ENCODE results near the gene EHBP1.
"Not testable (repeated sequence)": the region's sequence is repeated elsewhere in the genome, so short reads cannot be mapped to it uniquely, and the experiment has no call there.

Gene EHBP1

GRCh38 chr2:62999905-63000304 lies 294.4 kb downstream of the EHBP1 start:
- WGBS, result 100% methylated on average over 1 of the region's 1 CpG
- peaks cover 14% of the 10 kb centered on the region for H3K36me3 ChIP-seq (ENCODE audit: insufficient read depth, low read length)
- H3K27me3 ChIP-seq (ENCODE audit: insufficient read depth, low read length), result no peaks in the 10 kb centered on the region
- no peak overlapping the region for H3K4me3 ChIP-seq (ENCODE audit: low read length)
- no peaks in the 10 kb centered on the region for H3K9me3 ChIP-seq (ENCODE audit: insufficient read depth, low read depth, low read length)
- H3K4me1 ChIP-seq (ENCODE audit: insufficient read depth, low read length), result peaks cover 2% of the 10 kb centered on the region; the same call in 1 of the 2 replicates
- H3K27ac ChIP-seq (ENCODE audit: low read depth, low read length), result no peak overlapping the region
- no peak overlapping the region for H3K9ac ChIP-seq (ENCODE audit: low read depth, low read length)

- Histone ChIP-seq H3K9ac (ENCODE audit: low read depth, low read length) (no peak overlapping the region), H3K27ac (ENCODE audit: low read depth, low read length) (no peak overlapping the region), H3K4me3 (ENCODE audit: low read length) (no peak overlapping the region), H3K9me3 (ENCODE audit: insufficient read depth, low read depth, low read length) (no peaks in the 10 kb centered on the region), H3K36me3 (ENCODE audit: insufficient read depth, low read length) (peaks cover 14% of the 10 kb centered on the region), H3K4me1 (ENCODE audit: insufficient read depth, low read length) (peaks cover 2% of the 10 kb centered on the region), H3K27me3 (ENCODE audit: insufficient read depth, low read length) (no peaks in the 10 kb centered on the region)
- WGBS, result no CpG with 5 or more reads among the region's 1 CpG
Measured at GRCh38 chr2:63000801-63001200, 295.3 kb downstream of the EHBP1 start.

GRCh38 chr2:63001576-63001975 lies 296.1 kb downstream of the EHBP1 start:
- no peaks in the 10 kb centered on the region for H3K9me3 ChIP-seq (ENCODE audit: insufficient read depth, low read depth, low read length)
- H3K36me3 ChIP-seq (ENCODE audit: insufficient read depth, low read length), result peaks cover 10% of the 10 kb centered on the region
- no peak overlapping the region for H3K9ac ChIP-seq (ENCODE audit: low read depth, low read length)
- no peak overlapping the region for H3K4me3 ChIP-seq (ENCODE audit: low read length)
- H3K27me3 ChIP-seq (ENCODE audit: insufficient read depth, low read length), result no peaks in the 10 kb centered on the region
- no peak overlapping the region for H3K27ac ChIP-seq (ENCODE audit: low read depth, low read length)
- H3K4me1 ChIP-seq (ENCODE audit: insufficient read depth, low read length), result peaks cover 2% of the 10 kb centered on the region

GRCh38 chr2:63003351-63003750 lies 297.8 kb downstream of the EHBP1 start:
- Histone ChIP-seq H3K4me1 (ENCODE audit: insufficient read depth, low read length) (peaks cover 20% of the 10 kb centered on the region), H3K9ac (ENCODE audit: low read depth, low read length) (no peak overlapping the region), H3K4me3 (ENCODE audit: low read length) (no peak overlapping the region), H3K9me3 (ENCODE audit: insufficient read depth, low read depth, low read length) (no peaks in the 10 kb centered on the region), H3K36me3 (ENCODE audit: insufficient read depth, low read length) (no peaks in the 10 kb centered on the region), H3K27ac (ENCODE audit: low read depth, low read length) (no peak overlapping the region), H3K27me3 (ENCODE audit: insufficient read depth, low read length) (no peaks in the 10 kb centered on the region)
- 93% methylated on average over 4 of the region's 4 CpGs for WGBS

GRCh38 chr2:63007813-63008458 lies 302.4 kb downstream of the EHBP1 start:
- H3K4me1 ChIP-seq (ENCODE audit: insufficient read depth, low read length), result peaks cover 60% of the 10 kb centered on the region
- H3K9ac ChIP-seq (ENCODE audit: low read depth, low read length), result no peak overlapping the region
- no peaks in the 10 kb centered on the region for H3K9me3 ChIP-seq (ENCODE audit: insufficient read depth, low read depth, low read length)
- H3K27me3 ChIP-seq (ENCODE audit: insufficient read depth, low read length), result no peaks in the 10 kb centered on the region
- no peak overlapping the region; the same call in 1 of the 2 replicates for H3K4me3 ChIP-seq (ENCODE audit: low read length)
- no peak overlapping the region for H3K27ac ChIP-seq (ENCODE audit: low read depth, low read length)
- H3K36me3 ChIP-seq (ENCODE audit: insufficient read depth, low read length), result no peaks in the 10 kb centered on the region

- H3K9ac ChIP-seq (ENCODE audit: low read depth, low read length), result no peak overlapping the region
- H3K4me1 ChIP-seq (ENCODE audit: insufficient read depth, low read length), result peaks cover 69% of the 10 kb centered on the region
- WGBS, result 23% methylated on average over 1 of the region's 1 CpG
- no peaks in the 10 kb centered on the region for H3K36me3 ChIP-seq (ENCODE audit: insufficient read depth, low read length)
- H3K9me3 ChIP-seq (ENCODE audit: insufficient read depth, low read depth, low read length), result no peaks in the 10 kb centered on the region
- H3K27me3 ChIP-seq (ENCODE audit: insufficient read depth, low read length), result no peaks in the 10 kb centered on the region
- H3K27ac ChIP-seq (ENCODE audit: low read depth, low read length), result peak overlapping the region; percentile 1; the same call in 1 of the 2 replicates
- H3K4me3 ChIP-seq (ENCODE audit: low read length), result no peak overlapping the region
Measured at GRCh38 chr2:63008838-63009237, 303.3 kb downstream of the EHBP1 start.

- H3K4me1 ChIP-seq (ENCODE audit: insufficient read depth, low read length), result peaks cover 74% of the 10 kb centered on the region
- no peak overlapping the region for H3K4me3 ChIP-seq (ENCODE audit: low read length)
- H3K9ac ChIP-seq (ENCODE audit: low read depth, low read length), result no peak overlapping the region
- no peaks in the 10 kb centered on the region for H3K27me3 ChIP-seq (ENCODE audit: insufficient read depth, low read length)
- no peak overlapping the region; the same call in 1 of the 2 replicates for H3K27ac ChIP-seq (ENCODE audit: low read depth, low read length)
- H3K9me3 ChIP-seq (ENCODE audit: insufficient read depth, low read depth, low read length), result no peaks in the 10 kb centered on the region
- H3K36me3 ChIP-seq (ENCODE audit: insufficient read depth, low read length), result no peaks in the 10 kb centered on the region
Measured at GRCh38 chr2:63009490-63009889, 304.0 kb downstream of the EHBP1 start.

- Histone ChIP-seq H3K27ac (ENCODE audit: low read depth, low read length) (no peak overlapping the region), H3K9ac (ENCODE audit: low read depth, low read length) (no peak overlapping the region), H3K27me3 (ENCODE audit: insufficient read depth, low read length) (no peaks in the 10 kb centered on the region), H3K9me3 (ENCODE audit: insufficient read depth, low read depth, low read length) (no peaks in the 10 kb centered on the region), H3K36me3 (ENCODE audit: insufficient read depth, low read length) (no peaks in the 10 kb centered on the region), H3K4me3 (ENCODE audit: low read length) (no peak overlapping the region), H3K4me1 (ENCODE audit: insufficient read depth, low read length) (peaks cover 64% of the 10 kb centered on the region)
- 91% methylated on average over 1 of the region's 1 CpG for WGBS
Measured at GRCh38 chr2:63012541-63012940, 307.0 kb downstream of the EHBP1 start.

GRCh38 chr2:63013438-63013837 lies 307.9 kb downstream of the EHBP1 start:
- H3K27me3 ChIP-seq (ENCODE audit: insufficient read depth, low read length), result no peaks in the 10 kb centered on the region
- H3K4me1 ChIP-seq (ENCODE audit: insufficient read depth, low read length), result peaks cover 55% of the 10 kb centered on the region
- no peak overlapping the region for H3K9ac ChIP-seq (ENCODE audit: low read depth, low read length)
- H3K27ac ChIP-seq (ENCODE audit: low read depth, low read length), result no peak overlapping the region
- no peaks in the 10 kb centered on the region for H3K9me3 ChIP-seq (ENCODE audit: insufficient read depth, low read depth, low read length)
- no peak overlapping the region for H3K4me3 ChIP-seq (ENCODE audit: low read length)
- H3K36me3 ChIP-seq (ENCODE audit: insufficient read depth, low read length), result no peaks in the 10 kb centered on the region
- 82% methylated on average over 8 of the region's 8 CpGs for WGBS

GRCh38 chr2:63015389-63015788 lies 309.9 kb downstream of the EHBP1 start:
- Histone ChIP-seq H3K9me3 (ENCODE audit: insufficient read depth, low read depth, low read length) (no peaks in the 10 kb centered on the region), H3K4me1 (ENCODE audit: insufficient read depth, low read length) (peaks cover 36% of the 10 kb centered on the region), H3K27ac (ENCODE audit: low read depth, low read length) (no peak overlapping the region), H3K4me3 (ENCODE audit: low read length) (no peak overlapping the region), H3K27me3 (ENCODE audit: insufficient read depth, low read length) (no peaks in the 10 kb centered on the region), H3K9ac (ENCODE audit: low read depth, low read length) (no peak overlapping the region), H3K36me3 (ENCODE audit: insufficient read depth, low read length) (no peaks in the 10 kb centered on the region)
- 95% methylated on average over 3 of the region's 3 CpGs for WGBS

GRCh38 chr2:63018439-63018838 lies 312.9 kb downstream of the EHBP1 start:
- Histone ChIP-seq H3K9me3 (ENCODE audit: insufficient read depth, low read depth, low read length) (no peaks in the 10 kb centered on the region), H3K4me1 (ENCODE audit: insufficient read depth, low read length) (peaks cover 8% of the 10 kb centered on the region), H3K27ac (ENCODE audit: low read depth, low read length) (no peak overlapping the region), H3K4me3 (ENCODE audit: low read length) (no peak overlapping the region), H3K27me3 (ENCODE audit: insufficient read depth, low read length) (no peaks in the 10 kb centered on the region), H3K36me3 (ENCODE audit: insufficient read depth, low read length) (no peaks in the 10 kb centered on the region), H3K9ac (ENCODE audit: low read depth, low read length) (no peak overlapping the region)
- WGBS, result 92% methylated on average over 1 of the region's 2 CpGs

- WGBS, result 97% methylated on average over 8 of the region's 8 CpGs
Measured at GRCh38 chr2:63019686-63020085, 314.2 kb downstream of the EHBP1 start.

More at GRCh38 chr2:63019686-63020085, 314.2 kb downstream of the EHBP1 start:
- H3K9ac ChIP-seq (ENCODE audit: low read depth, low read length); H3K9me3 ChIP-seq (ENCODE audit: insufficient read depth, low read depth, low read length); H3K4me3 ChIP-seq (ENCODE audit: low read length); H3K27ac ChIP-seq (ENCODE audit: low read depth, low read length); H3K27me3 ChIP-seq (ENCODE audit: insufficient read depth, low read length); H3K4me1 ChIP-seq (ENCODE audit: insufficient read depth, low read length); H3K36me3 ChIP-seq (ENCODE audit: insufficient read depth, low read length): not testable (repeated sequence)
